Stimulated activated CD8-positive, alpha-beta memory T cell treated with anti-CD3 and anti-CD28 coated beads, Interleukin-4, amount 100 ng/mL, for 1 hour (primary cell): ENCODE results near the gene GTF3C1.

ENCODE experiments used
- DNase-seq, 2 donors: peaks; one replicate each; pipeline ENCODE4 v3.0.0-alpha.2; 2020; ENCODE audit warnings: low read depth in 2 of 2, low spot score in 1 of 2

The GTF3C1 gene

GRCh38 chr16:27522173-27522707 lies 27.5 kb downstream of the GTF3C1 start:
- DNase-seq = no peak

- no peak for DNase-seq
These were observed 28.6 kb downstream of the GTF3C1 start for GRCh38 chr16:27520982-27521673.

- no peak for DNase-seq
These were observed 31.5 kb downstream of the GTF3C1 start for GRCh38 chr16:27518226-27518625.

- DNase-seq = no peak
These were observed 32.0 kb downstream of the GTF3C1 start for GRCh38 chr16:27517664-27518063.

- no peak for DNase-seq
These were observed 33.3 kb downstream of the GTF3C1 start for GRCh38 chr16:27516365-27516764.

- DNase-seq = no peak
These were observed 33.8 kb downstream of the GTF3C1 start for GRCh38 chr16:27515874-27516353.

GRCh38 chr16:27514806-27515205 lies 34.9 kb downstream of the GTF3C1 start:
- no peak for DNase-seq

GRCh38 chr16:27511657-27512448 lies 37.9 kb downstream of the GTF3C1 start:
- DNase-seq = no peak

GRCh38 chr16:27508476-27508875 lies 41.2 kb downstream of the GTF3C1 start:
- DNase-seq = no peak

- no peak for DNase-seq
These were observed 42.9 kb downstream of the GTF3C1 start for GRCh38 chr16:27506771-27507170.

GRCh38 chr16:27505297-27506236 lies 44.1 kb downstream of the GTF3C1 start:
- no peak for DNase-seq

GRCh38 chr16:27503662-27504061 lies 46.1 kb downstream of the GTF3C1 start:
- DNase-seq = no peak

- no peak for DNase-seq
These were observed 48.9 kb downstream of the GTF3C1 start for GRCh38 chr16:27500801-27501200.

- DNase-seq = no peak
These were observed 50.1 kb downstream of the GTF3C1 start for GRCh38 chr16:27499659-27500055.

- no peak for DNase-seq
These were observed 50.6 kb downstream of the GTF3C1 start for GRCh38 chr16:27498916-27499658.

- DNase-seq = no peak
These were observed 51.5 kb downstream of the GTF3C1 start for GRCh38 chr16:27498031-27498825.

- no peak for DNase-seq
These were observed 54.5 kb downstream of the GTF3C1 start for GRCh38 chr16:27495191-27495590.

- DNase-seq = no peak
These were observed 57.1 kb downstream of the GTF3C1 start for GRCh38 chr16:27492588-27492979.

- DNase-seq = peak in 1 of 2 donors; percentile 11
These were observed 57.7 kb downstream of the GTF3C1 start for GRCh38 chr16:27491894-27492587.
